OCI-LY7 (cell line): ENCODE data around the gene PHB1.

Experiments
- EZH2phosphoT487 ChIP-seq: fragments of 200-600 bp; sonication (generic); IDR thresholded peaks from 2 replicates; pipeline ENCODE4 v1.6.1; 2018; ENCODE audit warnings: low read depth, borderline replicate concordance, mild to moderate bottlenecking, mixed run types, antibody characterized with exemption, low read length, moderate library complexity, mixed read lengths
- TF ChIP-seq, protein P1 (sequence below): fragments of 200-600 bp; sonication (generic); conservative IDR thresholded peaks from 2 replicates; pipeline ENCODE4 v1.5.1; 2014; ENCODE audit warnings: mild to moderate bottlenecking, antibody characterized with exemption, low read length, moderate library complexity, mixed read lengths

DNA sequence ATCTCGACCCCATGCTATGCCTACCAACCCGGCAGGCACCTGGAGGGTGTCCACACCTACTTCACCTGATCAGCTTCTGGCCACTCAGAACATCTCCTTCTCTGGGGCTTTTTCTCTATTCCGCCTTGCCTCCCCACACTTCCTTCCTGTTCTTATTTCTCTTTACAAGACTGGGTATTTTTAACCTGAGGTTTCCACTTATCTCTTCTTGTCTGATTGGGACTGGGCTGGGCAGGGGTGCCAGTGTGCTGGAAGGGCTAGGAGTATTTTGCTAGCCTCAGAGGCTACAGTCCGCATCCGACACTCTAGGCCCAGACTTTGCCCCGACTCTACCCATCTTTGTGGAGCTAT, 26.4 kb downstream of the PHB1 start:
- TF ChIP-seq, protein P1, sequence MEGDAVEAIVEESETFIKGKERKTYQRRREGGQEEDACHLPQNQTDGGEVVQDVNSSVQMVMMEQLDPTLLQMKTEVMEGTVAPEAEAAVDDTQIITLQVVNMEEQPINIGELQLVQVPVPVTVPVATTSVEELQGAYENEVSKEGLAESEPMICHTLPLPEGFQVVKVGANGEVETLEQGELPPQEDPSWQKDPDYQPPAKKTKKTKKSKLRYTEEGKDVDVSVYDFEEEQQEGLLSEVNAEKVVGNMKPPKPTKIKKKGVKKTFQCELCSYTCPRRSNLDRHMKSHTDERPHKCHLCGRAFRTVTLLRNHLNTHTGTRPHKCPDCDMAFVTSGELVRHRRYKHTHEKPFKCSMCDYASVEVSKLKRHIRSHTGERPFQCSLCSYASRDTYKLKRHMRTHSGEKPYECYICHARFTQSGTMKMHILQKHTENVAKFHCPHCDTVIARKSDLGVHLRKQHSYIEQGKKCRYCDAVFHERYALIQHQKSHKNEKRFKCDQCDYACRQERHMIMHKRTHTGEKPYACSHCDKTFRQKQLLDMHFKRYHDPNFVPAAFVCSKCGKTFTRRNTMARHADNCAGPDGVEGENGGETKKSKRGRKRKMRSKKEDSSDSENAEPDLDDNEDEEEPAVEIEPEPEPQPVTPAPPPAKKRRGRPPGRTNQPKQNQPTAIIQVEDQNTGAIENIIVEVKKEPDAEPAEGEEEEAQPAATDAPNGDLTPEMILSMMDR: no peak
- no peak for TF ChIP-seq EZH2phosphoT487
